Spleen (tissue), 11 donors: ENCODE data around the gene NUFIP1. TPM values are rescaled to one million over a fixed set of nuclear protein-coding genes. Genes with fewer than 3 reads are reported as not detected.
A peak's percentile ranks its signal among the peaks of the same experiment; 100 is the strongest.

ENCODE experiments used
- DNase-seq: peaks from one replicate; pipeline ENCODE4 v3.0.0-alpha.2; 2020
- H3K27ac ChIP-seq, 8 donors: fragments of 200-600 bp; sonication (generic) in 7 of 8; 1 replicate in 4 of 8; 2 replicates in 4 of 8; pipeline versions ENCODE4 v1.5.0 to v1.8.0; 2016 to 2021; ENCODE audit warnings: inconsistent platforms in 4 of 8, mild to moderate bottlenecking in 4 of 8, moderate library complexity in 1 of 8
- H3K27me3 ChIP-seq, 7 donors: fragments of 200-600 bp; sonication (generic) in 6 of 7; replicated peaks in 1 of 7; 1 replicate in 4 of 7; 2 replicates in 3 of 7; pipeline versions ENCODE4 v1.5.0 to v1.8.0; 2016 to 2021; ENCODE audit warnings: inconsistent platforms in 3 of 7, mild to moderate bottlenecking in 1 of 7
- H3K36me3 ChIP-seq, 6 donors: fragments of 200-600 bp; sonication (generic) in 5 of 6; 1 replicate in 4 of 6; 2 replicates in 2 of 6; pipeline versions ENCODE4 v1.5.0 to v1.8.0; 2016 to 2021; ENCODE audit warnings: inconsistent platforms in 2 of 6
- H3K4me1 ChIP-seq, 6 donors: fragments of 200-600 bp; sonication (generic) in 5 of 6; 1 replicate in 3 of 6; 2 replicates in 3 of 6; pipeline versions ENCODE4 v1.5.0 to v1.8.0; 2016 to 2021; ENCODE audit warnings: inconsistent platforms in 3 of 6
- H3K4me3 ChIP-seq, 8 donors: fragments of 200-600 bp; sonication (generic) in 7 of 8; 1 replicate in 4 of 8; 2 replicates in 4 of 8; pipeline versions ENCODE4 v1.5.0 to v1.8.0; 2016 to 2021; ENCODE audit warnings: inconsistent platforms in 4 of 8, mild to moderate bottlenecking in 4 of 8, moderate library complexity in 2 of 8
- H3K9me3 ChIP-seq, 8 donors: fragments of 200-600 bp; sonication (generic) in 7 of 8; 1 replicate in 4 of 8; 2 replicates in 4 of 8; pipeline versions ENCODE4 v1.5.0 to v1.8.0; 2016 to 2021; ENCODE audit warnings: inconsistent platforms in 4 of 8
- POLR2A ChIP-seq, 3 donors: fragments of 450-650 bp; IDR thresholded peaks; one replicate each; pipeline ENCODE4 v1.5.1; 2017; ENCODE audit warnings: antibody characterized with exemption in 3 of 3, mild to moderate bottlenecking in 1 of 3
- POLR2AphosphoS5 ChIP-seq, 3 donors: sonication (generic); formaldehyde crosslinking; IDR thresholded peaks; one replicate each; pipeline ENCODE4 v1.5.1; 2017; ENCODE audit warnings: antibody characterized with exemption in 3 of 3
- WGBS, 5 donors: extraction: QIAGEN DNeasy Blood & Tissue Kit in 3 of 5; methylation state at CpG; one replicate each; pipeline versions ENCODE4 v1.1.5 to v1.1.7; 2013 to 2018; 5-methylcytosine and 5-hydroxymethylcytosine counted together
- intact Hi-C: fragments of 100-400 bp; cut with DNase I; formaldehyde crosslinking; loops from one replicate; pipeline ENCODE4 v1.15.0; 2023; ENCODE audit warnings: low total_unique reads
- polyA plus RNA-seq, 3 donors: library from polyadenylated mRNA; stranded (reverse); fragments of 200-250 nt; gene quantifications; one replicate each; pipeline ENCODE4 v1.2.1, GENCODE V29; 2013
- total RNA-seq, 7 donors: library from RNA; depleted of rRNA in 3 of 7; stranded (reverse); fragments of >200 nt in 3 of 7; fragmentation: NEBNext Ultra II Directional in 4 of 7; extraction: Animal tissue kit (Norgen Biotek cat#: 25700) in 4 of 7; gene quantifications; one replicate each; pipeline versions ENCODE4 v1.1.0 to v1.2.1, GENCODE V29; 2016 to 2021
- TF ChIP-seq, protein P1 (sequence below), 11 experiments: fragments of 200-600 bp in 7 of 11; fragments of 450-650 bp in 4 of 11; sonication (generic) in 4 of 11; IDR thresholded peaks in 8 of 11; conservative IDR thresholded peaks in 3 of 11; 1 replicate in 7 of 11; 2 replicates in 4 of 11; pipeline versions ENCODE4 v1.4.0 to v1.8.0; 2016 to 2021; ENCODE audit warnings: antibody characterized with exemption in 11 of 11, inconsistent platforms in 4 of 11, mild to moderate bottlenecking in 1 of 11
- donor health status: healthy with polysubstance abuse.
- donor health status: DM: no; HTN: no; CAD: no; lungs with moderate emphysema.
- donor health status: DM: no; HTN: no; CAD: no.
- donor health status: Bipolar disorder and iron deficiency.
- donor health status: healthy.
- donor health status: DM: no; HTN: no; CAD: no.
- donor health status: DM: yes; HTN: yes; CAD: no.

NUFIP1 gene
- total and polyA plus RNA-seq, 10 donors, result 2.1 to 4.9 (median 3.3) TPM

DNA sequence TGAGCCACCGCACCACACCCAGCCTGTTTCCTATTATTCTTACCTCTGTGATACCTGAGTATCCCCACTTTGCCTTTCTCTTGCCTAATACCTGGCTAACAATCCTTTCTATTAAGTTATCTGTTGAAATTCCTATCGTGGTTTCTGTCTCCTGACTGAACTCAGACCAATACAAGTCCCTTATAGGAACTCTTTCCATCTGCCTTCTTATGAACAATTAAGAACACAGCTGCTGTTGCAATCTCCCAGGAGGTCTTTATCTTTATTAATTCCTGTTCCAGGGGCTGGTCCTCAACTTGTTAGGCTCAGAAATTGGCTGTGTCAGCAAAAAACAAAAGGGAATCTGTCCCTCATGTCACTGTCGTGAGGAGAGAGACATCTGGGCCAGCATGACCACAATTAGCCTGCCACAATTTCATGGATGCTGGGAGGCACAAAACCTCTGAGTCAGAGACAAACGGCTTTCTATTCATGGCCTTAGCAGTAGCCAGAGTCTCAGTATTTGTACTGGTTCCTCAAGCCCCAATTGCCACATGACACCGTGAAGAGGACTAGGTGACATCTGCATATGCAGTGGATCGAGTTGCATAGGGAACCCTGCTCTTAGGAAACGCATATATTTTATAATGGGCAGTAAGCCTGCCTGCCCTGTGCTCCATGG is 58.2 kb downstream of the NUFIP1 start:
- WGBS, 5 donors, result 76 to 85% (median 81%) methylated on average over 7 of the region's 7 CpGs
- Histone ChIP-seq H3K27me3 (no peaks in the 10 kb centered on the region), H3K9me3 (no peaks in the 10 kb centered on the region), H3K36me3 (no peaks in the 10 kb centered on the region), H3K4me1 (peaks cover 0 to 35% (median 11%) of the 10 kb centered on the region in 6 donors), H3K4me3 (no peak overlapping the region), H3K27ac (peak overlapping the region in 6 of 8 donors; percentile 59 to 83 (median 72))
- DNase-seq, result no peak
- intact Hi-C loops, result no loop called here
- TF ChIP-seq, protein P1, sequence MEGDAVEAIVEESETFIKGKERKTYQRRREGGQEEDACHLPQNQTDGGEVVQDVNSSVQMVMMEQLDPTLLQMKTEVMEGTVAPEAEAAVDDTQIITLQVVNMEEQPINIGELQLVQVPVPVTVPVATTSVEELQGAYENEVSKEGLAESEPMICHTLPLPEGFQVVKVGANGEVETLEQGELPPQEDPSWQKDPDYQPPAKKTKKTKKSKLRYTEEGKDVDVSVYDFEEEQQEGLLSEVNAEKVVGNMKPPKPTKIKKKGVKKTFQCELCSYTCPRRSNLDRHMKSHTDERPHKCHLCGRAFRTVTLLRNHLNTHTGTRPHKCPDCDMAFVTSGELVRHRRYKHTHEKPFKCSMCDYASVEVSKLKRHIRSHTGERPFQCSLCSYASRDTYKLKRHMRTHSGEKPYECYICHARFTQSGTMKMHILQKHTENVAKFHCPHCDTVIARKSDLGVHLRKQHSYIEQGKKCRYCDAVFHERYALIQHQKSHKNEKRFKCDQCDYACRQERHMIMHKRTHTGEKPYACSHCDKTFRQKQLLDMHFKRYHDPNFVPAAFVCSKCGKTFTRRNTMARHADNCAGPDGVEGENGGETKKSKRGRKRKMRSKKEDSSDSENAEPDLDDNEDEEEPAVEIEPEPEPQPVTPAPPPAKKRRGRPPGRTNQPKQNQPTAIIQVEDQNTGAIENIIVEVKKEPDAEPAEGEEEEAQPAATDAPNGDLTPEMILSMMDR (IDR thresholded peaks at IDR 0.05 in 8 of 11, conservative IDR thresholded peaks at IDR 0.05 in 3 of 11), result no peak
- TF ChIP-seq POLR2A (IDR thresholded peaks at IDR 0.05) (no peak), POLR2AphosphoS5 (IDR thresholded peaks at IDR 0.05) (no peak)

DNA sequence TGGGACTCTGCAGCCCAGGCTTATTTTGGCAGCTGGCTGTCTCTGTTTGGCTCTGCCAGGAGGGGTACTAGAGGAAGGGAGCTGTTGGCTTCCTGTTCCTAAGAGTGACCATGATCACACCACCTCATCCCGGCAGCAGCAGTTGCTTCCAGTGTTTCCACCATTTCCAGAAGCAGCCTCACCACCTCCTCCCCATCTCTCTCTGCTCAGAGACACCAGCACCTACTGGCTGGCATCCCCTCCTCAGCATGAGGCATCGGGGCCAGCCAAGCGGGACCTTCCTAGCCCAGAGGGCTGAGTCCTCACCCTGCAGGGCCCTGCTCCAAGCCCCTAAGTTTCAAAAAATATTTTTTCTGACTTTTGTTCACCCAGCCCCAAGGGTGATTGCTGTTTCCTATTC is 59.0 kb downstream of the NUFIP1 start:
- Histone ChIP-seq H3K27me3 (peaks cover 0 to 5% (median 0%) of the 10 kb centered on the region in 7 donors), H3K27ac (peak overlapping the region in 6 of 8 donors; percentile 3 to 83 (median 64)), H3K4me3 (no peak overlapping the region), H3K4me1 (peaks cover 0 to 42% (median 11%) of the 10 kb centered on the region in 6 donors), H3K36me3 (no peaks in the 10 kb centered on the region), H3K9me3 (no peaks in the 10 kb centered on the region)
- TF ChIP-seq, protein P1 (IDR thresholded peaks at IDR 0.05 in 8 of 11, conservative IDR thresholded peaks at IDR 0.05 in 3 of 11), result no peak
- TF ChIP-seq POLR2AphosphoS5 (IDR thresholded peaks at IDR 0.05), result peak; percentile 12 to 31 (median 15)
- WGBS, 5 donors, result 72 to 88% (median 80%) methylated on average over 3 of the region's 3 CpGs
- no peak for DNase-seq
- intact Hi-C loops, result no loop called here

GRCh38 chr13:44929692-44930091 is 59.6 kb downstream of the NUFIP1 start:
- H3K4me1 ChIP-seq, result peaks cover 0 to 42% (median 11%) of the 10 kb centered on the region in 6 donors
- H3K4me3 ChIP-seq, result no peak overlapping the region
- 88 to 96% (median 91%) methylated on average over 3 of the region's 3 CpGs for WGBS, 5 donors
- DNase-seq, result no peak
- peak overlapping the region in 4 of 8 donors; percentile 3 to 83 (median 45) for H3K27ac ChIP-seq
- TF ChIP-seq POLR2A (IDR thresholded peaks at IDR 0.05), result no peak
- no peak for TF ChIP-seq POLR2AphosphoS5 (IDR thresholded peaks at IDR 0.05)
- TF ChIP-seq, protein P1 (IDR thresholded peaks at IDR 0.05 in 8 of 11, conservative IDR thresholded peaks at IDR 0.05 in 3 of 11), result no peak
- no peaks in the 10 kb centered on the region for H3K36me3 ChIP-seq
- peaks cover 0 to 5% (median 0%) of the 10 kb centered on the region in 7 donors for H3K27me3 ChIP-seq
- intact Hi-C loops, result no loop called here
- H3K9me3 ChIP-seq, result no peaks in the 10 kb centered on the region

DNA sequence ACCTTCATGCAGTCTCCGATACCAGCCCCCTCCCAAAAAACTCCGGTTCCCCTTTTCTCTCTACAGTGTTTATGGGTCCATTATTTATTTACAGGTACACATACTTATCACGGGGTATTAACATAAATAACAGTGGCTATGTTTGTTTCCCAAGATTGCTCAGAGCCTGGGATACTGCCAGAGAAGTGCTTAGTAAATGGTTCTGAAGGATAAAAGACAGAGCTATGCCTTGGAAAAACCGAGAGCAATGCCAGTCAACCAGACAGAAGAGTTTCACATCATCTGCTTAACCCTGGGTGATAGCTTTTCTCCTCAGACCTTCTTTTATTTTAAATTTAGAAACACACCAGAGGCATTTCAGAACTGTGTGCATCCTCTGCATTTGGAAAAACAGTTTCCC is 61.3 kb downstream of the NUFIP1 start:
- Histone ChIP-seq H3K4me3 (no peak overlapping the region), H3K27ac (no peak overlapping the region), H3K9me3 (no peaks in the 10 kb centered on the region), H3K4me1 (peaks cover 0 to 38% (median 11%) of the 10 kb centered on the region in 6 donors), H3K36me3 (no peaks in the 10 kb centered on the region), H3K27me3 (peaks cover 0 to 5% (median 0%) of the 10 kb centered on the region in 7 donors)
- TF ChIP-seq POLR2A (IDR thresholded peaks at IDR 0.05), result no peak
- 85 to 89% (median 88%) methylated on average over 4 of the region's 4 CpGs for whole genome bisulfite sequencing, 5 donors
- intact Hi-C loops, result no loop called here
- no peak for DNase-seq
